Activated CD4-positive, alpha-beta T cell treated with anti-CD3 and anti-CD28 coated beads for 36 hours (primary cell): ENCODE data around the gene WDR88. TPM values are rescaled to one million over a fixed set of nuclear protein-coding genes. Genes with fewer than 3 reads are reported as not detected.
"Not testable (repeated sequence)": the region's sequence is repeated elsewhere in the genome, so short reads cannot be mapped to it uniquely, and the experiment has no call there.

Experiments
- ATAC-seq: fragments of 200-7000 bp; cut with Tn5 transposase; one replicate; pipeline ENCODE4 v1.10.0; 2021; ENCODE audit warnings: mild to moderate bottlenecking, moderate library complexity
- CTCF ChIA-PET: fragments of 350-600 bp; sonication (Branson Sonifier 250); formaldehyde crosslinking; loops from one replicate; lab custom pipeline; 2021; ENCODE audit warnings: antibody characterized with exemption; lab: Charles Lee
- POLR2A ChIA-PET: fragments of 350-600 bp; sonication (Branson Sonifier 250); formaldehyde crosslinking; loops from one replicate; lab custom pipeline; 2021; ENCODE audit warnings: antibody characterized with exemption, inconsistent platforms; lab: Charles Lee
- DNase-seq: peaks from one replicate; pipeline ENCODE4 v3.0.0-alpha.2; 2020
- H3K27ac Mint-ChIP-seq: one replicate; pipeline ENCODE4 v1.8.0; 2021; ENCODE audit warnings: mixed read lengths
- H3K27me3 Mint-ChIP-seq: one replicate; pipeline ENCODE4 v1.8.0; 2021; ENCODE audit warnings: mixed read lengths
- H3K36me3 Mint-ChIP-seq: one replicate; pipeline ENCODE4 v1.8.0; 2021; ENCODE audit warnings: low read depth, mixed read lengths
- H3K4me1 Mint-ChIP-seq: one replicate; pipeline ENCODE4 v1.8.0; 2021; ENCODE audit warnings: mixed read lengths
- H3K4me3 Mint-ChIP-seq: one replicate; pipeline ENCODE4 v1.8.0; 2021; ENCODE audit warnings: mild to moderate bottlenecking, moderate library complexity, mixed read lengths
- H3K9me3 Mint-ChIP-seq: one replicate; pipeline ENCODE4 v1.8.0; 2021; ENCODE audit warnings: low read depth, mixed read lengths
- intact Hi-C, 2 experiments: fragments of 100-400 bp; cut with DNase I in 1 of 2; cut with micrococcal nuclease in 1 of 2; formaldehyde crosslinking; loops; one replicate each; pipeline versions ENCODE4 v1.14.2 to v1.15.1; 2022 to 2024; cut with DNase I, micrococcal nuclease
- total RNA-seq, 2 experiments: library from RNA; stranded (reverse); gene quantifications; one replicate each; pipeline ENCODE4 v1.2.3, GENCODE V29; 2021

WDR88 gene
- total RNA-seq, 2 experiments from 2014 or later = 0.21 TPM; not detected in 1

DNA sequence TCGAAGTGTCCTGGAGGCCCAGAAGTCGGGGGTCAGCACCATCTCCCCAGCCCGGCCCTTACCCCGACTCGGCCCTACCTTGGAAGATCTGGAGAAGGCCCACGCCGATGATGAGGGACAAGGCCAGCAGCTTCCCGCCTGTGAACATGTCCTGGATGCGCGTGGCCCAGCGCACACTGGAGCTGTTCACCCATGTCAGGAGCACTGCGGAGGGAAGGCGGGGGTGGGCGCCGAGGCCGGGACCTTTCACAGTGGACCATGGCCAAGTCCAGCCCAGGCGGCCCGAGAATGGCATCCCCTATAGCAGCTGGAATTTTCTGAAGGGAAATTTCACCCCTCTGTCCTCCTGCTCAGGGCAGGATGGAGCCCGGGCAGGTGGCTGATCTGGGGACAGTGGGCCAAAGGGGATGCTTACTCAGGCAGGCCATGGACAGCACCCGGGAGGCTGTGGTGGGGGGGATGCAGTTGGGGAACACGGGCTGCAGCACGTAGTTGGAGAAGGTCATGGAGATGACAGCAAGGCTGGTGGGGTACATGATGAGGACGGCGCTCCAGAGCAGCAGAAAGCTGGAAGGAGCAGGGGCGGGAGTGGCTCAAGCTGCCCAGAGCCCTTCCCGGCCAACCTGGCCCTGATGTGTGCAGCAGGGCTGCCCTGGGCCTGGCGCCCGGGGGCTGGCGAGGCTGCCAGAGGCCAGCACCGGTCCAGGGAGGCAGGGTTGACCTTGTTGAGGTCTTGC, 80.7 kb downstream of the WDR88 start:
- Mint-ChIP-seq H3K36me3 (no peaks in the 10 kb centered on the region), H3K27ac (no peak overlapping the region), H3K4me3 (no peak overlapping the region), H3K27me3 (no peaks in the 10 kb centered on the region), H3K4me1 (no peaks in the 10 kb centered on the region), H3K9me3 (no peaks in the 10 kb centered on the region)
- intact Hi-C loops = no loop called here
- DNase-seq (no peak), ATAC-seq (no peak)
- ChIA-PET CTCF (interaction anchor here (1.7 kb wide), 1 partner anchor 194 kb away, joined by 5 read pairs; no protein-coding TSS in a partner anchor), POLR2A (no interaction called here)

GRCh38 chr19:33214596-33214995, 82.7 kb downstream of the WDR88 start:
- DNase-seq = no peak
- no peaks in the 10 kb centered on the region for H3K36me3 Mint-ChIP-seq
- no peak for ATAC-seq
- no peaks in the 10 kb centered on the region for H3K27me3 Mint-ChIP-seq
- intact Hi-C loops = no loop called here
- H3K9me3 Mint-ChIP-seq = no peaks in the 10 kb centered on the region
- H3K4me3 Mint-ChIP-seq = no peak overlapping the region
- no peaks in the 10 kb centered on the region for H3K4me1 Mint-ChIP-seq
- CTCF ChIA-PET = interaction anchor here (1.3 kb wide), 1 partner anchor 21 kb away, joined by 3 read pairs; no protein-coding TSS in a partner anchor
- H3K27ac Mint-ChIP-seq = no peak overlapping the region
- POLR2A ChIA-PET = interaction anchor here (0.5 kb wide), 1 partner anchor 43 kb away, joined by 3 read pairs; no protein-coding TSS in a partner anchor

- CTCF ChIA-PET = no interaction called here
These were observed 83.7 kb downstream of the WDR88 start for GRCh38 chr19:33215438-33216197.

GRCh38 chr19:33216198-33216830, 84.4 kb downstream of the WDR88 start:
- DNase-seq = no peak
- no peak overlapping the region for H3K4me3 Mint-ChIP-seq
- H3K9me3 Mint-ChIP-seq = no peaks in the 10 kb centered on the region
- intact Hi-C loops = no loop called here
- no peak for ATAC-seq
- H3K27ac Mint-ChIP-seq = no peak overlapping the region
- H3K4me1 Mint-ChIP-seq = no peaks in the 10 kb centered on the region
- CTCF ChIA-PET = no interaction called here
- H3K36me3 Mint-ChIP-seq = no peaks in the 10 kb centered on the region
- POLR2A ChIA-PET = no interaction called here
- peaks cover 5% of the 10 kb centered on the region for H3K27me3 Mint-ChIP-seq

More at GRCh38 chr19:33215438-33216197, 83.7 kb downstream of the WDR88 start:
- POLR2A ChIA-PET = no interaction called here
- intact Hi-C loops = no loop called here
- ATAC-seq (no peak), DNase-seq (no peak)
- no peaks in the 10 kb centered on the region for H3K27me3 Mint-ChIP-seq
- no peak overlapping the region for H3K27ac Mint-ChIP-seq
- H3K4me3 Mint-ChIP-seq = no peak overlapping the region
- H3K4me1 Mint-ChIP-seq = no peaks in the 10 kb centered on the region
- no peaks in the 10 kb centered on the region for H3K9me3 Mint-ChIP-seq
- no peaks in the 10 kb centered on the region for H3K36me3 Mint-ChIP-seq

- intact Hi-C loops = no loop called here
- Mint-ChIP-seq H3K4me3 (no peak overlapping the region), H3K36me3 (no peaks in the 10 kb centered on the region), H3K9me3 (no peaks in the 10 kb centered on the region), H3K27ac (no peak overlapping the region), H3K27me3 (peaks cover 10% of the 10 kb centered on the region), H3K4me1 (no peaks in the 10 kb centered on the region)
- ChIA-PET POLR2A (no interaction called here), CTCF (interaction anchor here (0.6 kb wide), 1 partner anchor 242 kb away, joined by 3 read pairs; no protein-coding TSS in a partner anchor)
- DNase-seq (no peak), ATAC-seq (no peak)
These were observed 86.0 kb downstream of the WDR88 start for GRCh38 chr19:33217881-33218280.

DNA sequence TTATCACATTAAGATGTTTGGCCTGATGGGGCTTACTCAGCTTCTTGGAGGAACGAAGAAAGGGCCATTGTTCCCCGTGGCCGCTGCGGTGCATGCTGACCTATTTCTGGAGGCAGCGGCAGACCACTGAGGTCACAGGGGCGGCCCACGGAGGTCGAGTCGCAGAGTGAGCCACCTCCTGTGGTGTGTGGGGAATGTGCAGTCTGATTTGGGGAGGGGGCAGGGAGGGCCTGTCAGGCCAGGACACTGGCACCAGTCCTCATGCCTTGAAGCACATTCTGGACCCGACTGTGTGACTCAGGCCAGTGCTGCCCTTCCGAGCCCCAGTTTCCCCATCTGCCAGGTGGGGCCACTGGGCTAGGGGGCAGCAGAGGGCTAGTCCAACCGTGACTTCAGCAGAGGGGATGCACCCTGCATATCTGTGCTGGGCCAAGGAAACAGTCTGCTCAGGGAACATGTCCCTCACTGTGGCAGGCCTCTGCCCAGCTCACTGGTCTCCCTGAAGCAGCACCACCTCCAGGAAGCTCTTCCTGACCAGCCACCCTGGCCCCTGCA, 87.4 kb downstream of the WDR88 start:
- intact Hi-C loops = no loop called here
- no peak overlapping the region for H3K4me3 Mint-ChIP-seq
- DNase-seq (no peak), ATAC-seq (no peak)
- H3K4me1 Mint-ChIP-seq = no peaks in the 10 kb centered on the region
- H3K27me3 Mint-ChIP-seq = peaks cover 15% of the 10 kb centered on the region
- no peaks in the 10 kb centered on the region for H3K9me3 Mint-ChIP-seq
- POLR2A ChIA-PET = no interaction called here
- CTCF ChIA-PET = no interaction called here
- H3K27ac Mint-ChIP-seq = no peak overlapping the region
- H3K36me3 Mint-ChIP-seq = no peaks in the 10 kb centered on the region

GRCh38 chr19:33220115-33220514, 88.2 kb downstream of the WDR88 start:
- ChIA-PET CTCF (no interaction called here), POLR2A (no interaction called here)
- no peak overlapping the region for H3K4me3 Mint-ChIP-seq
- no peak overlapping the region for H3K27ac Mint-ChIP-seq
- peaks cover 2% of the 10 kb centered on the region for H3K4me1 Mint-ChIP-seq
- H3K9me3 Mint-ChIP-seq = no peaks in the 10 kb centered on the region
- ATAC-seq (no peak), DNase-seq (no peak)
- intact Hi-C loops = no loop called here
- H3K36me3 Mint-ChIP-seq = no peaks in the 10 kb centered on the region
- peaks cover 21% of the 10 kb centered on the region for H3K27me3 Mint-ChIP-seq

DNA sequence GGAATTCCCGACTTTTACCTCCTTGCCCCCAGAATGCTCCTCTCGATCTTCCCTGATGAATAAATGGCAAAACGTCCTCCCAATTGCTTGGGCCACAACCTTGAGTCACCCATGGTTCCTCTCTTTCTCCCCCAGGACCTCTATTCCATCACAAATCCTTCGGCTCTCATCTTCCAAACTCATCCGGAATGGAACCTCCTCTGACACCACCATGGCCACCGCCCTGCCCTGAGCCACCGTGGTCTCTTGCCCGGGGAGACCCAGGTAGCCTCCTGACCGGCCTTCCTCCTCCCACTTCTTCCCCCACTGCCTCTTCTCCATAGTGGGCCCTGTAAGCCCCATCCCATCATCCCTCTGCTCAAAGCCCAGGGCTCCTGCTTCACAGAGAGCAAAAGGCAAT, 88.8 kb downstream of the WDR88 start:
- POLR2A ChIA-PET = no interaction called here
- Mint-ChIP-seq H3K4me3 (no peak overlapping the region), H3K36me3 (no peaks in the 10 kb centered on the region), H3K4me1 (peaks cover 2% of the 10 kb centered on the region), H3K9me3 (no peaks in the 10 kb centered on the region), H3K27ac (no peak overlapping the region), H3K27me3 (peaks cover 22% of the 10 kb centered on the region)
- DNase-seq = no peak
- intact Hi-C loops = no loop called here
- no peak for ATAC-seq
- CTCF ChIA-PET = interaction anchor here (0.6 kb wide), 1 partner anchor 21 kb away, joined by 3 read pairs; no protein-coding TSS in a partner anchor

DNA sequence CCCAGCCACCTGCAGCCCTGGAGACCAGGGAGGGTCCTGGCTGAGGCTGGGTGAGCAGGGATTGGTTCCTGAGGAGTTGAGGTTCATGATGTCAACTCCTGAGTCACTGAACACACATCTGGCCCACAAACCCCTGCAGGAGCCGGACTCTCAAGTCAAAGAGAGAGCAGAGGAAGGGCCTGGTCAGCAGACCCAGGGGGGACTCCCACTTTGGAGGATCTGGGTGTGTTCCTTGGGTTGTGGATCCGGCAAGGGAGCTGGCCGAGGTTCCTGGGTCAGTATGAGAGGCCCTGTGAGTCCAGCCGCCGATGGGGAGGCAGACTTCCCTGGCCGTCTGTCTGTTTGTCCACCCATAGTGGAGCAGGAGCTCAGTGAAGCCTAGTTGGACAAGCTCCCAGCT, 89.7 kb downstream of the WDR88 start:
- no peaks in the 10 kb centered on the region for H3K36me3 Mint-ChIP-seq
- POLR2A ChIA-PET = no interaction called here
- ATAC-seq = no peak
- no peaks in the 10 kb centered on the region for H3K9me3 Mint-ChIP-seq
- peaks cover 28% of the 10 kb centered on the region for H3K27me3 Mint-ChIP-seq
- peaks cover 9% of the 10 kb centered on the region for H3K4me1 Mint-ChIP-seq
- CTCF ChIA-PET = no interaction called here
- intact Hi-C loops = no loop called here
- DNase-seq = no peak
- H3K4me3 Mint-ChIP-seq = no peak overlapping the region
- no peak overlapping the region for H3K27ac Mint-ChIP-seq

- H3K36me3 Mint-ChIP-seq, intact Hi-C loops, CTCF ChIA-PET, POLR2A ChIA-PET, H3K4me3 Mint-ChIP-seq, ATAC-seq, DNase-seq, H3K27ac Mint-ChIP-seq, H3K9me3 Mint-ChIP-seq: not testable (repeated sequence)
- Mint-ChIP-seq H3K4me1 (peaks cover 11% of the 10 kb centered on the region), H3K27me3 (peaks cover 32% of the 10 kb centered on the region)
These were observed 90.3 kb downstream of the WDR88 start for GRCh38 chr19:33222255-33222654.

DNA sequence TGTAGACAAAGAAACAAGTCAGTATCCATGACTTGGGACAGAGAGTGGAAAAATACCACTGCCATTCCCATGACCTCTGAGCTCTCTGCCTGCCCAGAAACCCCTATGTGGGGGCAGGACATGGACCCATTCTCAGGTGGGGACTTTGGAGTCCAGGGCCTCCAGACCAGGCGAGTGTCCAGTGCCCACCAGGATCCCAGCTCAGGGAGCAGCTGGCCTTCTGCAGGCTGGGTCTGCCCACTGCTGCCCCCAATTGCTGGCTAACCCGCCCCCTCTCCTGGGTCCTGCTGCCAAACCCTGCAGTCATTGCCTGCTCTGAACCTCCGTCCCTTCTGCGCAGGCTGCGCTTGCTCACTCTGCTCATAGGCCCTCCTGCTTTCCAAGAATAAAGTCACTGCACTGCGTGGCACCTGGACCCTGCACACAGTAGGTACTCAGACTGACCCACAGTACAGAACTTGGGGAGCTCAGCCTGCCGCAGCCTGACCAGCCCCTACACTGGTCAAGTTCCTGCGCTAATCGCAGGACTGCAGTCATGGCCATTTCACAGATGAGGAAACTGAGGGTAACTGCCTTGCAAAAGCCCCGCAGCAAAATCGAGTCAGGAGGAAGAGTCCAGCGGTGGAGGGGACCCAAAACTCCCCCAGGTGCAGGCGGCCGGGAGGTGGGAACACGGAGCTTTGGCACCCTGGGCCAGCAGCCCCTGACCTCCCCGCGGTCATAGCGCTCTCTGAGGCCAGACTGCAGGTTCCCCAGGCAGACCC, 93.0 kb downstream of the WDR88 start:
- Mint-ChIP-seq H3K9me3 (peaks cover 14% of the 10 kb centered on the region), H3K27me3 (peaks cover 48% of the 10 kb centered on the region), H3K27ac (no peak overlapping the region), H3K4me3 (no peak overlapping the region), H3K4me1 (peaks cover 11% of the 10 kb centered on the region), H3K36me3 (peaks cover 6% of the 10 kb centered on the region)
- no peak for ATAC-seq
- no peak for DNase-seq
- intact Hi-C loops = no loop called here
- ChIA-PET POLR2A (no interaction called here), CTCF (interaction anchor here (0.7 to 1.5 kb wide), 6 partner anchors 10 to 396 kb away, joined by 3 to 5 read pairs (median 4); no protein-coding TSS in a partner anchor)
